T-cell (primary cell): ENCODE data around the gene DYSF. TPM values are rescaled to one million over a fixed set of nuclear protein-coding genes. Genes with fewer than 3 reads are reported as not detected.

Experiments
- ATAC-seq, 4 experiments: fragments of 200-7000 bp in 3 of 4; fragments of 150-1000 bp in 1 of 4; cut with Tn5 transposase; replicated peaks in 1 of 4; 1 replicate in 3 of 4; 2 replicates in 1 of 4; pipeline ENCODE4 v1.10.0; 2021; ENCODE audit warnings: moderate library complexity in 3 of 4, mild to moderate bottlenecking in 2 of 4, moderate number of reproducible peaks in 1 of 4
- CTCF ChIA-PET, 2 donors: fragments of 300-600 bp; sonication (Branson Sonifier 250); formaldehyde crosslinking; loops; one replicate each; lab custom pipeline; 2022; ENCODE audit warnings: antibody characterized with exemption in 2 of 2; lab: Charles Lee
- POLR2A ChIA-PET, 2 donors: fragments of 300-600 bp; sonication (Branson Sonifier 250); formaldehyde crosslinking; loops; one replicate each; lab custom pipeline; 2022; ENCODE audit warnings: antibody characterized with exemption in 2 of 2; lab: Charles Lee
- DNase-seq, 35 experiments: peaks; one replicate each; pipeline versions ENCODE4 v3.0.0 to v3.0.0-alpha.2; 2013 to 2023
- H3K27ac ChIP-seq: one replicate; pipeline ENCODE4 v1.5.1; 2013; ENCODE audit warnings: low read length
- H3K27me3 ChIP-seq, 2 experiments: replicated peaks in 1 of 2; 1 replicate in 1 of 2; 2 replicates in 1 of 2; pipeline versions ENCODE4 v1.6.1 to v1.7.0; 2013; ENCODE audit warnings: low read length in 1 of 2, mixed read lengths in 1 of 2; ENCODE audit not compliant: control insufficient read depth in 2 of 2, insufficient read depth in 2 of 2; ENCODE audit errors: extremely low read depth in 1 of 2
- H3K36me3 ChIP-seq, 2 donors: 1 replicate in 1 of 2; 2 replicates in 1 of 2; pipeline versions ENCODE4 v1.6.1 to v1.7.0; 2013; ENCODE audit warnings: low read length in 1 of 2; ENCODE audit not compliant: control insufficient read depth in 2 of 2, insufficient read depth in 1 of 2; ENCODE audit errors: extremely low read depth in 1 of 2
- H3K4me1 ChIP-seq, 2 experiments: 1 replicate in 1 of 2; 2 replicates in 1 of 2; pipeline versions ENCODE4 v1.6.1 to v1.7.0; 2013; ENCODE audit warnings: low read length in 2 of 2, mixed read lengths in 1 of 2; ENCODE audit not compliant: insufficient read depth in 2 of 2, control insufficient read depth in 1 of 2; ENCODE audit errors: extremely low read depth in 1 of 2
- H3K4me3 ChIP-seq, 2 donors: 1 replicate in 1 of 2; 2 replicates in 1 of 2; pipeline versions ENCODE4 v1.5.1 to v1.7.0; 2013; ENCODE audit warnings: mild to moderate bottlenecking in 2 of 2, low read length in 1 of 2, moderate library complexity in 1 of 2; ENCODE audit not compliant: control insufficient read depth in 1 of 2; ENCODE audit errors: extremely low read depth in 1 of 2
- H3K9me3 ChIP-seq: 2 replicates; pipeline ENCODE4 v1.7.0; 2013
- H3K27ac Mint-ChIP-seq, 2 donors: one replicate each; pipeline ENCODE4 v1.8.0; 2020 to 2021; ENCODE audit warnings: mild to moderate bottlenecking in 2 of 2, mixed read lengths in 2 of 2
- H3K27me3 Mint-ChIP-seq, 2 donors: one replicate each; pipeline ENCODE4 v1.8.0; 2021 to 2022; ENCODE audit warnings: mixed read lengths in 2 of 2
- H3K36me3 Mint-ChIP-seq: one replicate; pipeline ENCODE4 v1.8.0; 2021; ENCODE audit warnings: mixed read lengths
- H3K4me1 Mint-ChIP-seq, 3 donors: one replicate each; pipeline ENCODE4 v1.8.0; 2020 to 2022; ENCODE audit warnings: mixed read lengths in 3 of 3, mild to moderate bottlenecking in 1 of 3
- H3K4me3 Mint-ChIP-seq, 3 donors: one replicate each; pipeline ENCODE4 v1.8.0; 2020 to 2022; ENCODE audit warnings: mild to moderate bottlenecking in 3 of 3, mixed read lengths in 3 of 3, moderate library complexity in 3 of 3
- H3K9me3 Mint-ChIP-seq, 3 donors: one replicate each; pipeline ENCODE4 v1.8.0; 2020 to 2022; ENCODE audit warnings: mixed read lengths in 3 of 3
- WGBS: methylation state at CpG from one replicate; pipeline ENCODE4 v1.1.5; 2013; ENCODE audit warnings: missing lambda C conversion rate; ENCODE audit not compliant: insufficient coverage; 5-methylcytosine and 5-hydroxymethylcytosine counted together
- total RNA-seq, 35 experiments: library from RNA in 6 of 35; stranded (reverse) in 6 of 35; fragments of 120-200 nt in 1 of 35; gene quantifications; one replicate each; pipeline versions ENCODE4 v1.2.1 to v1.2.4 and lab custom pipeline; 2013 to 2026

The DYSF gene
- total RNA-seq, 5 donors from 2014 or later (not counting 1 experiment from before 2014, with no cell fraction given): 0.56 to 3.4 (median 1.9) TPM

DNA sequence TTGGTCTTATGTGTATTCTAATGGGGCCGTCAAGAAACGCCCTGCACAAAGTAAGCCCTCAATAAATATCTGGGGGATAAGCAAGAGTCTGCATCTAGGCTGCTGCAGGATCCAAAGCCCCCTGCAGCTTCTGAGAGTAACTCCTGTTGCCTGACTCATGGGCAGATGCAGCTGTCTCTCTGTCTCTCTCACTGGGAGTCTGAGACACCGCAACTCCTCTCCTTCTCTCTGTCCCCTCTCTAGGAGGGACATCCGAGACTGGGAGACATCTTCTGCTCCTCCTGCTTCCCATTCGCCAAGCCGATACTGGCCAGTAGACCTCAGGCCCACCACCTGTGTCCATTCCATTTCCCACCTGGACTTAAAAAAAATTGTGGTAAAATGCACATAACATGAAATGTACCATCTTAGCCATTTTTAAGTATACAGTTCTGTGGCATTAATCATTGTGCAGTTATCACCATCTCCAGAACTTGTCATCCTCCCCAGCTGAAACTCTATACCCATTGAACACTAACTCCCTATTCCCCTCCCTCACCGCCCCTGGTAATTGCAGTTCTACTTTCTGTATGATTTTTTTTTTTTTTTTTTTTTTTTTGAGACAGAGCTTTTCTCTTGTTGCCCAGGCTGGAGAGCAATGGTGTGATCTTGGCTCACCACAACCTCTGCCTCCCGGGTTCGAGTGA is 20.1 kb downstream of the DYSF start:
- CTCF ChIA-PET: interaction anchor here in 1 of 2 donors (0.6 to 0.7 kb wide), 4 partner anchors 13 to 169 kb away, joined by 6 to 16 read pairs (median 7); no protein-coding TSS in a partner anchor
- ATAC-seq (no peak), DNase-seq (no peak)
- Mint-ChIP-seq H3K9me3 (no peaks in the 10 kb centered on the region), H3K36me3 (no peaks in the 10 kb centered on the region), H3K4me1 (no peaks in the 10 kb centered on the region), H3K27me3 (peaks cover 28 to 29% of the 10 kb centered on the region in 2 donors), H3K4me3 (no peak overlapping the region), H3K27ac (no peak overlapping the region)
- no CpG with 5 or more reads among the region's 9 CpGs for WGBS
- H3K4me1 ChIP-seq: no peaks in the 10 kb centered on the region
- POLR2A ChIA-PET: interaction anchor here in 1 of 2 donors (0.7 kb wide), 1 partner anchor 38 kb away, joined by 3 read pairs; no protein-coding TSS in a partner anchor
- H3K9me3 ChIP-seq: no peaks in the 10 kb centered on the region
- peaks cover 6 to 13% of the 10 kb centered on the region in 2 experiments for H3K27me3 ChIP-seq
- no peak overlapping the region for H3K27ac ChIP-seq
- no peaks in the 10 kb centered on the region for H3K36me3 ChIP-seq
- no peak overlapping the region for H3K4me3 ChIP-seq

DNA sequence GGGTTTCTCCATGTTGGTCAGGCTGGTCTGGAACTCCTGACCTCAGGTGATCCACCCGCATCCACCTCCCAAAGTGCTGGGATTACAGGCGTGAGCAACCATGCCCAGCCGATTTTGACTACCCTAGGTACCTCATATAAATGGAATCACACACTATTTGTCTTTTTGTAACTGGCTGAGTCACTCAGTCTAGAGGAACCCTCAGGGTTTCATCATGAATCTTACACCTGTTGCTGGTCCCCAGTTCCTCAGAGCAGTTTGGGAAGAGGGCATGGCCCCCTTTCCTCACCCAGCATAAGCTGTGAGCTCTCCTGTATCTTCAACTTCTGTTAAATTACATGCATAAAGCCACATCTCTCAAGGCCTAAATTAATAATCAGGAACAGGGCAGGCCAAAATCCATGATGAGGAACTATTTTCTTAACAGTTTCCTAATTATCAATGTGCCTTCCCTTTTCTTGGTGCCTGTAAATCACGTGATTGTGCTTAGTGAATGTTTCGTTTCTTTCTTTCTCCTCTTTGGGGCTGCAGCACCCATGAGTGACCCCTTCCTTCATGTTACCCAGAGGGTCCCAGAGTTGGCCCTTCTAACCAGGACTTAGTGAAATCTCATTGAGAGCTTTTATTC is 20.9 kb downstream of the DYSF start:
- peaks cover 4 to 7% of the 10 kb centered on the region in 2 experiments for H3K27me3 ChIP-seq
- H3K4me3 ChIP-seq: no peak overlapping the region
- Mint-ChIP-seq H3K27me3 (peaks cover 21 to 22% of the 10 kb centered on the region in 2 donors), H3K36me3 (no peaks in the 10 kb centered on the region), H3K4me3 (no peak overlapping the region), H3K9me3 (no peaks in the 10 kb centered on the region), H3K27ac (no peak overlapping the region), H3K4me1 (no peaks in the 10 kb centered on the region)
- H3K36me3 ChIP-seq: no peaks in the 10 kb centered on the region
- H3K4me1 ChIP-seq: no peaks in the 10 kb centered on the region
- CTCF ChIA-PET: interaction anchor here in 1 of 2 donors (0.6 to 0.7 kb wide), 4 partner anchors 14 to 170 kb away, joined by 6 to 16 read pairs (median 7); no protein-coding TSS in a partner anchor
- DNase-seq (no peak), ATAC-seq (no peak)
- H3K27ac ChIP-seq: no peak overlapping the region
- POLR2A ChIA-PET: no interaction called here
- no peaks in the 10 kb centered on the region for H3K9me3 ChIP-seq
- 100% methylated on average over 1 of the region's 5 CpGs for WGBS

DNA sequence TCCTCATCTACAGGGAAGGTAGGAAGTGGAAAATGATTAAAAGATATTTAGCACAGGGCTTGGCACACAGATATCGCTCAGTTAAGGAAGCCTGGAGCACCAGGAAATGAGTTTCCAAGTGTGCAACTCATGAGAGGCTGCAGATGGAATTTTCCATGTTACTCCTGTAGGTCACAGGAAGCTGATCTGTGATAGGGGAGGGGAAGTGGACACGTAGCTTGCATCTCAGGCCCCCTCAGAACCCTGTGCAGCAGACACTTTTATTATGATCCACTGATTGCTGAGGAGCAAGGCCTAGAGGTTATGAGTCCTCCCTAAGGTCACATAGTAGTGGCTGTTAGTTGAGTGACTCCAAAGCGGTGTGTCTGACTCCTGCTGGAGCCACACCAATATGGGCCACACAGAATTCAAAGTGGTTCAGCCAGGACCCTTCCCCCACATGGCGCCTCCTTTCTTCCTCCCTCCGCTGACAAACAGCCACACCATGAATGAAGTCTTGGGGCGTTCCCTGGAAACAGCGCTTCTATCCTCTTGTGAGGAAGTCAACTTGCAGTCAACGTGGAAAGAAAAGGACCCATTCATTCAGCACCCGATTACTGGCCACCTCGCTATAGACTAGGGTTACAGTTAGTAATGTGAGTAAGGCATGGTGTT is 21.5 kb downstream of the DYSF start:
- ATAC-seq (no peak), DNase-seq (no peak)
- Mint-ChIP-seq H3K36me3 (no peaks in the 10 kb centered on the region), H3K27me3 (peaks cover 20 to 22% of the 10 kb centered on the region in 2 donors), H3K27ac (no peak overlapping the region), H3K4me3 (no peak overlapping the region), H3K4me1 (no peaks in the 10 kb centered on the region), H3K9me3 (no peaks in the 10 kb centered on the region)
- no peaks in the 10 kb centered on the region for H3K4me1 ChIP-seq
- H3K4me3 ChIP-seq: no peak overlapping the region
- WGBS: 95% methylated on average over 10 of the region's 10 CpGs
- ChIA-PET CTCF (no interaction called here), POLR2A (no interaction called here)
- no peaks in the 10 kb centered on the region for H3K36me3 ChIP-seq
- no peaks in the 10 kb centered on the region for H3K9me3 ChIP-seq
- H3K27ac ChIP-seq: no peak overlapping the region
- peaks cover 0 to 9% of the 10 kb centered on the region in 2 experiments for H3K27me3 ChIP-seq

DNA sequence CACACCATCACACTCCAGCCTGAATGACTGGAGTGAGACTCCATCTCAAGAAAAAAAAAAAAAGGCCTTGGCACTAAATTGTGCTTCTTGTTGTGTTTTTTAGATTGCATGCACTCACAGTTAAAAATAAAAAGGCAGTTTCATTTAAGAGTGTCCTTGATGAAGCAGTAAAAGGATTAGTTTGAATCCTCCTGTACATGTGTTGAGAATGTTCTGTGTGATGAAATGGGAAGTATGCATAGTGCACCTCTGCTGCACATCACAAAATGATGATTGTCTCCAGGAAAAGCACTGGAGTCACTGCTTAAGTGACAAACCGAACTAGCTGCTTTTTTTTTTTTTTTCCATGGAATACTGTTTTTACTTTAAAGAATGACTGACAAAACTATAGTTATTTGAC is 23.1 kb downstream of the DYSF start:
- no peaks in the 10 kb centered on the region for H3K9me3 Mint-ChIP-seq
- ChIA-PET CTCF (interaction anchor here (0.6 to 1.0 kb wide), 3 partner anchors 34 to 199 kb away, joined by 3 to 4 read pairs (median 3); no protein-coding TSS in a partner anchor), POLR2A (interaction anchor here in 1 of 2 donors (0.7 kb wide), 1 partner anchor 141 kb away, joined by 7 read pairs; no protein-coding TSS in a partner anchor)
- Histone ChIP-seq H3K36me3 (no peaks in the 10 kb centered on the region), H3K4me3 (no peak overlapping the region), H3K27me3 (peaks cover 0 to 16% of the 10 kb centered on the region in 2 experiments), H3K9me3 (no peaks in the 10 kb centered on the region), H3K27ac (no peak overlapping the region), H3K4me1 (no peaks in the 10 kb centered on the region)
- H3K36me3 Mint-ChIP-seq: no peaks in the 10 kb centered on the region
- peaks cover 16 to 17% of the 10 kb centered on the region in 2 donors for H3K27me3 Mint-ChIP-seq
- WGBS: no CpG with 5 or more reads among the region's 1 CpG
- no peak overlapping the region for H3K4me3 Mint-ChIP-seq
- no peak for ATAC-seq
- no peak for DNase-seq
- H3K4me1 Mint-ChIP-seq: no peaks in the 10 kb centered on the region
- no peak overlapping the region for H3K27ac Mint-ChIP-seq

GRCh38 chr2:71477231-71477691 is 23.9 kb downstream of the DYSF start:
- ChIA-PET CTCF (interaction anchor here (0.6 to 1.0 kb wide), 2 partner anchors 33 to 200 kb away, joined by 3 read pairs; no protein-coding TSS in a partner anchor), POLR2A (interaction anchor here in 1 of 2 donors (0.7 kb wide), 1 partner anchor 142 kb away, joined by 7 read pairs; no protein-coding TSS in a partner anchor)
- Mint-ChIP-seq H3K27ac (no peak overlapping the region), H3K27me3 (peaks cover 18 to 23% of the 10 kb centered on the region in 2 donors), H3K9me3 (no peaks in the 10 kb centered on the region), H3K4me1 (no peaks in the 10 kb centered on the region), H3K4me3 (no peak overlapping the region), H3K36me3 (no peaks in the 10 kb centered on the region)
- no peak for DNase-seq
- 87% methylated on average over 2 of the region's 6 CpGs for WGBS
- H3K9me3 ChIP-seq: no peaks in the 10 kb centered on the region
- no peak for ATAC-seq
- no peak overlapping the region for H3K4me3 ChIP-seq
- peaks cover 0 to 21% of the 10 kb centered on the region in 2 experiments for H3K27me3 ChIP-seq
- H3K27ac ChIP-seq: no peak overlapping the region
- H3K36me3 ChIP-seq: no peaks in the 10 kb centered on the region
- no peaks in the 10 kb centered on the region for H3K4me1 ChIP-seq

- Histone ChIP-seq H3K36me3 (no peaks in the 10 kb centered on the region), H3K27ac (no peak overlapping the region), H3K4me3 (no peak overlapping the region), H3K27me3 (peaks cover 0 to 26% of the 10 kb centered on the region in 2 experiments), H3K4me1 (no peaks in the 10 kb centered on the region), H3K9me3 (no peaks in the 10 kb centered on the region)
- H3K27ac Mint-ChIP-seq: no peak overlapping the region
- no peaks in the 10 kb centered on the region for H3K9me3 Mint-ChIP-seq
- ATAC-seq (no peak), DNase-seq (no peak)
- no peaks in the 10 kb centered on the region for H3K36me3 Mint-ChIP-seq
- WGBS: 69% methylated on average over 3 of the region's 6 CpGs
- no peak overlapping the region for H3K4me3 Mint-ChIP-seq
- H3K27me3 Mint-ChIP-seq: peaks cover 14 to 23% of the 10 kb centered on the region in 2 donors
- no peaks in the 10 kb centered on the region for H3K4me1 Mint-ChIP-seq
- CTCF ChIA-PET: no interaction called here
- POLR2A ChIA-PET: no interaction called here
These were observed 25.4 kb downstream of the DYSF start for GRCh38 chr2:71478806-71479205.
